SK-N-SH treated with all-trans-retinoic acid at 6 μM for 48 hours (cell line): Measurements from ENCODE around the gene C20orf144.
A peak's percentile ranks its signal among the peaks of the same experiment; 100 is the strongest.

Source experiments
- ATAC-seq: fragments of 200-7000 bp; cut with Tn5 transposase; 3 replicates; pipeline ENCODE4 v1.9.1; 2020; ENCODE audit warnings: mild to moderate bottlenecking, moderate library complexity
- ARNTL ChIP-seq: fragments of 450-650 bp; formaldehyde crosslinking; IDR thresholded peaks from 2 replicates; pipeline ENCODE4 v1.5.0; 2020; ENCODE audit warnings: low read depth, mild to moderate bottlenecking, moderate library complexity, borderline replicate concordance
- BACH2 ChIP-seq: fragments of 250-450 bp; sonication (Bioruptor Pico); IDR thresholded peaks from 2 replicates; pipeline ENCODE4 v1.9.0; 2021; ENCODE audit warnings: mild to moderate bottlenecking, borderline replicate concordance
- CSDC2 ChIP-seq: fragments of 250-450 bp; sonication (Bioruptor Pico); IDR thresholded peaks from 2 replicates; pipeline ENCODE4 v1.5.0; 2020; ENCODE audit warnings: mild to moderate bottlenecking, moderate library complexity
- ESRRG ChIP-seq: fragments of 250-450 bp; sonication (Bioruptor Pico); IDR thresholded peaks from 2 replicates; pipeline ENCODE4 v1.6.1; 2021; ENCODE audit warnings: mild to moderate bottlenecking
- GLIS3 ChIP-seq: fragments of 250-450 bp; sonication (Bioruptor Pico); IDR thresholded peaks from 2 replicates; pipeline ENCODE4 v1.5.0; 2020; ENCODE audit warnings: mild to moderate bottlenecking, moderate library complexity
- ISL1 ChIP-seq: fragments of 250-450 bp; sonication (Bioruptor Pico); IDR thresholded peaks from 2 replicates; pipeline ENCODE4 v2.1.2; 2022; ENCODE audit warnings: mild to moderate bottlenecking, moderate library complexity
- OSR1 ChIP-seq: fragments of 250-450 bp; sonication (Bioruptor Pico); IDR thresholded peaks from 2 replicates; pipeline ENCODE4 v1.8.0; 2022; ENCODE audit warnings: moderate library complexity, mild to moderate bottlenecking, inconsistent platforms
- PPARA ChIP-seq: fragments of 250-450 bp; sonication (Bioruptor Pico); IDR thresholded peaks from 2 replicates; pipeline ENCODE4 v1.5.0; 2020; ENCODE audit warnings: mild to moderate bottlenecking, borderline replicate concordance
- RARB ChIP-seq: fragments of 250-450 bp; sonication (Bioruptor Pico); IDR thresholded peaks from 2 replicates; pipeline ENCODE4 v1.8.0; 2021; ENCODE audit warnings: mild to moderate bottlenecking, moderate library complexity
- SNAI2 ChIP-seq: fragments of 250-450 bp; sonication (Bioruptor Pico); IDR thresholded peaks from 2 replicates; pipeline ENCODE4 v1.5.0; 2020; ENCODE audit warnings: mild to moderate bottlenecking, moderate library complexity
- TCF4 ChIP-seq: fragments of 250-450 bp; sonication (Bioruptor Pico); IDR thresholded peaks from 2 replicates; pipeline ENCODE4 v1.8.0; 2021; ENCODE audit warnings: mild to moderate bottlenecking, moderate library complexity, borderline replicate concordance
- TOX ChIP-seq: fragments of 250-450 bp; sonication (Bioruptor Pico); IDR thresholded peaks from 2 replicates; pipeline ENCODE4 v1.8.0; 2021; ENCODE audit warnings: mild to moderate bottlenecking, moderate library complexity, borderline replicate concordance
- ZC3H10 ChIP-seq: fragments of 250-450 bp; sonication (Bioruptor Pico); IDR thresholded peaks from 2 replicates; pipeline ENCODE4 v1.5.1; 2021; ENCODE audit warnings: mild to moderate bottlenecking, moderate library complexity
- ZFP3 ChIP-seq: fragments of 250-450 bp; sonication (Bioruptor Pico); IDR thresholded peaks from 2 replicates; pipeline ENCODE4 v1.5.0; 2020; ENCODE audit warnings: mild to moderate bottlenecking, moderate library complexity
- ZFP30 ChIP-seq: fragments of 450-650 bp; formaldehyde crosslinking; IDR thresholded peaks from 2 replicates; pipeline ENCODE4 v1.5.0; 2022; ENCODE audit warnings: mild to moderate bottlenecking, moderate library complexity
- ZNF565 ChIP-seq: fragments of 450-650 bp; formaldehyde crosslinking; conservative IDR thresholded peaks from 2 replicates; pipeline ENCODE4 v1.5.0; 2020; ENCODE audit warnings: low read depth, mild to moderate bottlenecking, moderate library complexity
- ZNF70 ChIP-seq: fragments of 450-650 bp; formaldehyde crosslinking; IDR thresholded peaks from 2 replicates; pipeline ENCODE4 v1.5.0; 2020; ENCODE audit warnings: mild to moderate bottlenecking, moderate library complexity
- ZNF8 ChIP-seq: fragments of 450-650 bp; formaldehyde crosslinking; IDR thresholded peaks from 2 replicates; pipeline ENCODE4 v1.5.0; 2020; ENCODE audit warnings: mild to moderate bottlenecking, moderate library complexity
- TF ChIP-seq, protein P1 (sequence below): fragments of 250-450 bp; sonication (Bioruptor Pico); IDR thresholded peaks from 2 replicates; pipeline ENCODE4 v1.8.0; 2020; ENCODE audit warnings: mild to moderate bottlenecking, moderate library complexity, borderline replicate concordance
- TF ChIP-seq, protein P2 (sequence below): fragments of 250-450 bp; sonication (Bioruptor Pico); IDR thresholded peaks from 2 replicates; pipeline ENCODE4 v1.5.1; 2020; ENCODE audit warnings: low read depth, mild to moderate bottlenecking, moderate library complexity
- TF ChIP-seq, protein P3 (sequence below): fragments of 250-450 bp; sonication (Bioruptor Pico); IDR thresholded peaks from 2 replicates; pipeline ENCODE4 v1.5.0; 2020; ENCODE audit warnings: mild to moderate bottlenecking, moderate library complexity
- TF ChIP-seq, protein P4 (sequence below): fragments of 250-450 bp; sonication (Bioruptor Pico); IDR thresholded peaks from 2 replicates; pipeline ENCODE4 v1.8.0; 2021; ENCODE audit warnings: low read depth, mild to moderate bottlenecking, moderate library complexity, borderline replicate concordance

Gene C20orf144

DNA sequence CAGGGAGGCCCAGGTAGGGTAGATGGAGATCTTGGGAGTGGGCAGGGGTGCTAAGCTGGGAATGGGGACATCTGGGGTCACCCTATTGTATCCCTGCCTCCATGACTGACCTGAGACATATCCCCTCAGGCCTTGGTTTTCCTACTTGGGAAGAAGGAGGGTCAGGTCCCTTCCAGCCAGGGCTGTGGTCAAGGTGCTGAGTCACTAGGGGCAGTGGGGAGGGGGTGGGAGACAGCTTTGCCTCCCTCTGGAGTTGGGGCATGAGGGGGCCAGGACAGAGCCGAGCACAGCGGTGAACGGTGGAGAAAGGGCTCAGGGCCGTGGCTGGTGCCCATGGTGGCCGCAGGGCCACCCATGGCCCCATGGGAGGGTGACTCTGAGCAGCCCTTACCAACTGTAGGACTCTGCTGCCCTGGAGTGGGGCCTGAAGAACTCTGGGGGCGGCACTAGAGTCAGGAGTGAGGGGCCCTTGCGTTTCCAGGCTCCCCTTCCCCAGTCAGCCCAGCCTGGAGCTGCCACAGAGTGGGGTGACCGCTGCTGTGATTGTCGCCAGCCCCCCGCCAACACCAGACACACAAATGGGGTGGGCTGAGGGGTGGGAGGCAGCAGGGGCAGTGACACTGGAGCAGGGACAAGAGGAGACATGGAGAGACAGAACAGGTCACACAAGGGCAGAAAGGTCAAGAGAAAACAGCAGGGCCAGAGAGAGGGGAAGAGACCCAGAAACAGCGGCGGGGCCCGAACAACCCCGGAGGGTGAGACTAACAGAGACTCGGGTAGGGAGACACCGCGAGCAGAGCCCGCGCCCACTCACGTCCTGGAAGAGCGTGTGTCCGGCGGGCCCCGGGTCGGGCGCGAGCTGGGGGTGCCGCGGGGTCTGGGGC is 11.5 kb downstream of the C20orf144 start:
- peak; percentile 59 for ATAC-seq
- TF ChIP-seq, protein P1, sequence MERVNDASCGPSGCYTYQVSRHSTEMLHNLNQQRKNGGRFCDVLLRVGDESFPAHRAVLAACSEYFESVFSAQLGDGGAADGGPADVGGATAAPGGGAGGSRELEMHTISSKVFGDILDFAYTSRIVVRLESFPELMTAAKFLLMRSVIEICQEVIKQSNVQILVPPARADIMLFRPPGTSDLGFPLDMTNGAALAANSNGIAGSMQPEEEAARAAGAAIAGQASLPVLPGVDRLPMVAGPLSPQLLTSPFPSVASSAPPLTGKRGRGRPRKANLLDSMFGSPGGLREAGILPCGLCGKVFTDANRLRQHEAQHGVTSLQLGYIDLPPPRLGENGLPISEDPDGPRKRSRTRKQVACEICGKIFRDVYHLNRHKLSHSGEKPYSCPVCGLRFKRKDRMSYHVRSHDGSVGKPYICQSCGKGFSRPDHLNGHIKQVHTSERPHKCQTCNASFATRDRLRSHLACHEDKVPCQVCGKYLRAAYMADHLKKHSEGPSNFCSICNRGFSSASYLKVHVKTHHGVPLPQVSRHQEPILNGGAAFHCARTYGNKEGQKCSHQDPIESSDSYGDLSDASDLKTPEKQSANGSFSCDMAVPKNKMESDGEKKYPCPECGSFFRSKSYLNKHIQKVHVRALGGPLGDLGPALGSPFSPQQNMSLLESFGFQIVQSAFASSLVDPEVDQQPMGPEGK (CRISPR knock-in tag), result no peak

DNA sequence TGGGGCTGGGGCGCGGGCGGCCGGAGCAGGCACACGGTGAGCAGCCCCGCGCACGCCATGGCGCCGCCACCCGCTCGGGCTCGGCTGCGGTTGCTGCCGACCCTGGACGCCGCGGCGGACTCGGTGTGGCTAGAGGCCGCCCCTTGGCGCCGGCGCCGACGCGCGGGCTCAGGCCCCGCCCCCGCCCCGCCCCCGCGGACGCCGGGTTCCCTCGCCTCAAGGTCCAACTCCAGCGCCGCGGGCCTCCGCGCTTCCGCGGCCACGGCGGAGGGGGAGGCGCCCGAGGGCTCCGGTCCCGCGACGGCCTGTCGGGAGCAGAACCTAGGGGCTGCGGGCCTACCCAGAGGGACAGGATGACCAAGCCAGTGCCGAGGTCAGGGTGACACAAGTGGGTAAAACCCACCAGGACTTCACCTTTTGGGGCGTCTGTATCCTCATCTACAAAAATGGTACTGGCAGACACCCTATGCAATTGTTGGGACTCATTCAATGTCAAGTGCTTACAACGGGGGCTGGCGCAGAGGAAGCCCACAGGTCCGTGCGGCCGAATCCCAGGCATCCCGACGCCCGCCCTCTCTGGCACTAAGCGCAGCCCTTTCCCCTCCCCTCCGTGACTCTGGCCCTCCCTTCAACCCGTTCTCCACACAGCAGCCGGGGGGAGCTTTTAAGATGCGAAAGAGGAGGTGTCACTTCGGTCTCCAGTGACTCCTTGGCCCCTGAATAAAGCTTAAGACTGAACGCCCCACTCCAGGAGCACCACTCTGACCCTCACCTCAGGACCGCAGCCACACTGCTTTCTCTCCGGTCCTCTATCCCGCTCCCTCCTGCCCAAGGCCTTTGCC is 12.4 kb downstream of the C20orf144 start, which contains the start of gene NECAB3:
Gene NECAB3 (minus strand): TSS at position 135 of the 842 bp plus-strand sequence. CDS start 76 bp downstream, at position 59.
- peak; percentile 82 for ATAC-seq
- TF ChIP-seq TCF4 (CRISPR knock-in tag) (no peak), ZFP30 (CRISPR knock-in tag) (no peak), TOX (CRISPR knock-in tag) (no peak), PPARA (CRISPR knock-in tag) (no peak), GLIS3 (no peak), ZFP3 (no peak), CSDC2 (CRISPR knock-in tag) (no peak), ZNF8 (CRISPR knock-in tag) (no peak), OSR1 (CRISPR knock-in tag) (no peak), RARB (CRISPR knock-in tag) (no peak), ISL1 (no peak), ZNF70 (CRISPR knock-in tag) (no peak), ESRRG (CRISPR knock-in tag) (no peak), ZC3H10 (CRISPR knock-in tag) (no peak)
- TF ChIP-seq, protein P2, sequence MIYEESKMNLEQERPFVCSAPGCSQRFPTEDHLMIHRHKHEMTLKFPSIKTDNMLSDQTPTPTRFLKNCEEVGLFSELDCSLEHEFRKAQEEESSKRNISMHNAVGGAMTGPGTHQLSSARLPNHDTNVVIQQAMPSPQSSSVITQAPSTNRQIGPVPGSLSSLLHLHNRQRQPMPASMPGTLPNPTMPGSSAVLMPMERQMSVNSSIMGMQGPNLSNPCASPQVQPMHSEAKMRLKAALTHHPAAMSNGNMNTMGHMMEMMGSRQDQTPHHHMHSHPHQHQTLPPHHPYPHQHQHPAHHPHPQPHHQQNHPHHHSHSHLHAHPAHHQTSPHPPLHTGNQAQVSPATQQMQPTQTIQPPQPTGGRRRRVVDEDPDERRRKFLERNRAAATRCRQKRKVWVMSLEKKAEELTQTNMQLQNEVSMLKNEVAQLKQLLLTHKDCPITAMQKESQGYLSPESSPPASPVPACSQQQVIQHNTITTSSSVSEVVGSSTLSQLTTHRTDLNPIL, result no peak
- TF ChIP-seq, protein P3, sequence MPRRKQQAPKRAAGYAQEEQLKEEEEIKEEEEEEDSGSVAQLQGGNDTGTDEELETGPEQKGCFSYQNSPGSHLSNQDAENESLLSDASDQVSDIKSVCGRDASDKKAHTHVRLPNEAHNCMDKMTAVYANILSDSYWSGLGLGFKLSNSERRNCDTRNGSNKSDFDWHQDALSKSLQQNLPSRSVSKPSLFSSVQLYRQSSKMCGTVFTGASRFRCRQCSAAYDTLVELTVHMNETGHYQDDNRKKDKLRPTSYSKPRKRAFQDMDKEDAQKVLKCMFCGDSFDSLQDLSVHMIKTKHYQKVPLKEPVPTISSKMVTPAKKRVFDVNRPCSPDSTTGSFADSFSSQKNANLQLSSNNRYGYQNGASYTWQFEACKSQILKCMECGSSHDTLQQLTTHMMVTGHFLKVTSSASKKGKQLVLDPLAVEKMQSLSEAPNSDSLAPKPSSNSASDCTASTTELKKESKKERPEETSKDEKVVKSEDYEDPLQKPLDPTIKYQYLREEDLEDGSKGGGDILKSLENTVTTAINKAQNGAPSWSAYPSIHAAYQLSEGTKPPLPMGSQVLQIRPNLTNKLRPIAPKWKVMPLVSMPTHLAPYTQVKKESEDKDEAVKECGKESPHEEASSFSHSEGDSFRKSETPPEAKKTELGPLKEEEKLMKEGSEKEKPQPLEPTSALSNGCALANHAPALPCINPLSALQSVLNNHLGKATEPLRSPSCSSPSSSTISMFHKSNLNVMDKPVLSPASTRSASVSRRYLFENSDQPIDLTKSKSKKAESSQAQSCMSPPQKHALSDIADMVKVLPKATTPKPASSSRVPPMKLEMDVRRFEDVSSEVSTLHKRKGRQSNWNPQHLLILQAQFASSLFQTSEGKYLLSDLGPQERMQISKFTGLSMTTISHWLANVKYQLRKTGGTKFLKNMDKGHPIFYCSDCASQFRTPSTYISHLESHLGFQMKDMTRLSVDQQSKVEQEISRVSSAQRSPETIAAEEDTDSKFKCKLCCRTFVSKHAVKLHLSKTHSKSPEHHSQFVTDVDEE (CRISPR knock-in tag), result no peak
- TF ChIP-seq, protein P4, sequence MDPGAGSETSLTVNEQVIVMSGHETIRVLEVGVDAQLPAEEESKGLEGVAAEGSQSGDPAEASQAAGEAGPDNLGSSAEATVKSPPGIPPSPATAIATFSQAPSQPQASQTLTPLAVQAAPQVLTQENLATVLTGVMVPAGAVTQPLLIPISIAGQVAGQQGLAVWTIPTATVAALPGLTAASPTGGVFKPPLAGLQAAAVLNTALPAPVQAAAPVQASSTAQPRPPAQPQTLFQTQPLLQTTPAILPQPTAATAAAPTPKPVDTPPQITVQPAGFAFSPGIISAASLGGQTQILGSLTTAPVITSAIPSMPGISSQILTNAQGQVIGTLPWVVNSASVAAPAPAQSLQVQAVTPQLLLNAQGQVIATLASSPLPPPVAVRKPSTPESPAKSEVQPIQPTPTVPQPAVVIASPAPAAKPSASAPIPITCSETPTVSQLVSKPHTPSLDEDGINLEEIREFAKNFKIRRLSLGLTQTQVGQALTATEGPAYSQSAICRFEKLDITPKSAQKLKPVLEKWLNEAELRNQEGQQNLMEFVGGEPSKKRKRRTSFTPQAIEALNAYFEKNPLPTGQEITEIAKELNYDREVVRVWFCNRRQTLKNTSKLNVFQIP (CRISPR knock-in tag), result no peak

DNA sequence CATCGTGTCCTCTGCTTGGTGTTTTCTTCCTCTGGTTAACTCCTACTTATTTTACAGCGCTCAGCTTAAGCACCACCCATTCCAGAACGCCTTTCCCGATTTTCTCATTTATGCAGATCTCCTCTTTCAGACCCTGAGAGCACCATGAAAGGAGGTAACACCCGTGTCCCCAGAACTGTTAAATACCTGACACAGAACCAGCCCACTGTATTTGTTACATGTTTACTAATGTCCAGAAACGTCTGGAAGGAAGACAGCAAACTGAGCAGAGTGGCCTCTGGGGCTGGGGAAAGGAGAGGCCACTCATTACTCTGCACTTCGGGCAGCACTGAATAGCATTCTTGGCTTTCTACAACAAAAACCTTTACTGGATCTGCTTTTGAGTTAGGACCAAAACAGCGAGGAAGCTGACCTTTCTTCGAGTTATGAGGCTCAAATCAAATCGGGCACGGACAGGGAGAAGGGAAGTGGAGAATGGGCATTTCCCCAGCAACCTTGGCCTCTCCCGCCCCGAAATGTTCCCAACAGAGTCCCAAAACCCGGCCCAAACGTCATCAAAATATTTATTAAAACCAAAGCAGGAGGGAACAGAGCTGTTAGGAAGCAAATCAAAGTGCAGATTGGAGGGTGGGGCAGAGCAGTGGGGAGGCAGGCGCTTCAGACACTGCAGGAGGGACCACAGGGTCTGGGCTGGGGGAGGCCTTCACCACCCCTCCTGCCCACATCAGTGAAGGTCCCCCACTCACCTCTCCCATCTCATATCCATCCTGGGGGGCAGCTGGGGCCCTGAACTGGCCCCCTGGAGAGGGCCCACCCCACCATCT is 13.2 kb downstream of the C20orf144 start:
- ATAC-seq, result no peak
- TF ChIP-seq ZNF70 (CRISPR knock-in tag), result no peak
- TF ChIP-seq ZNF565 (CRISPR knock-in tag), result no peak
- no peak for TF ChIP-seq GLIS3
- no peak for TF ChIP-seq ZC3H10 (CRISPR knock-in tag)
- TF ChIP-seq ZNF8 (CRISPR knock-in tag), result no peak
- TF ChIP-seq, protein P3 (CRISPR knock-in tag), result no peak
- TF ChIP-seq PPARA (CRISPR knock-in tag), result no peak
- TF ChIP-seq BACH2, result no peak
- TF ChIP-seq SNAI2 (CRISPR knock-in tag), result no peak
- TF ChIP-seq, protein P4 (CRISPR knock-in tag), result no peak
- TF ChIP-seq ARNTL, result no peak
- TF ChIP-seq ZFP30 (CRISPR knock-in tag), result no peak
